ENCODE data around the gene APRT. TPM values are rescaled to one million over a fixed set of nuclear protein-coding genes. Genes with fewer than 3 reads are reported as not detected.

Gene APRT
- total and polyA plus RNA-seq, 9 of the 15 experiments (the other 6 are each of a cell fraction or from before 2014, with no cell fraction given) = 41.7 to 409 (median 146) TPM

DNA sequence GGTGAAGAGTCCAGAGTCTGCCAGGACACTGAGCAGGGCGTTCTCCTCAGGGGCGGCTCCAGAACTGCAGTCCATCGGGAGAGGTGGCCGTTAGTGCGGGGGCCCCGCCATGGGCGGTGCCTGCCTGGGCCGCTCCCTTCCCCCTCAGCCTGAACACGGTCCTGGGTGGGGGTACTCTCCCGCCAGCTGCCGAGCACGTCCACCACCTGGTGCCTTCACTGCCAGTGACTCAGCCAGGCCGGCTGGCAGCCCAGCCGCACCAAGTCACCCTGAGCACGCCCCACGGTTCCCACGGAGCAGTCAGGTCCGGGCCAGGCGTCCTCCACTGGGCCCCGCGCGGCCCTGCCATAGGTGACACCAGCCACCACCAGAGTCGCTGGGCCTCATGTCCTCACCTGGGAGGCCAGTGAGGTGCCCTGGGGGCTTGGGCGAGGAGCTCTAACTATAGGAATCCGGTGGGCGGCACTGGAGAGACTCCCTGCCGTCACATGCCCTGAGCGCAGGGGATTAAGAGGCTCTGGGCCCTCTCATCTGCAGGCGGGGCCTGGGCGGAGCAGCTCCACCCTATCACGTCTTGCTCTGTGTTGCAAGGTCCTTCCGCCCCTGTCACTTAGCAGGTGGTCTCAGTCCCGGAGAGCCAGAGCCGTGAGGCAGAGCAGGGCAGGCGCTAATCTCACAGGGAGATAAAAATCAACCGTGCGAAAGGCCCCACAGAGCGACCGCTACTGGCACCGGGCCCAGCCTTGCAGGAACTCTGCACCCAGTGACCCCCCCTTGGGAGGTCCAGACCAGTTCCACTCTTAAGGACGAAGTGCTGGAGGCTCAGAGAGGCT, 41.1 kb downstream of the APRT start (continued):
- peak; percentile 16 for TF ChIP-seq RBBP5 (IDR thresholded peaks at IDR 0.05; ENCODE audit: borderline replicate concordance, insufficient read depth, low read length, poor library complexity, severe bottlenecking)
- no peak for TF ChIP-seq RBM25 (IDR thresholded peaks at IDR 0.05; ENCODE audit: low read depth, low read length, severe bottlenecking)
- peak; percentile 40; the same call in 1 of the 2 replicates for TF ChIP-seq HNRNPL (IDR thresholded peaks at IDR 0.05; ENCODE audit: low read depth, low read length)
- no peak for TF ChIP-seq ZNF282 (CRISPR knock-in tag; IDR thresholded peaks at IDR 0.05)
- no peak for TF ChIP-seq SIX5 (IDR thresholded peaks at IDR 0.05; ENCODE audit: borderline replicate concordance in 1 of 2, insufficient read depth in 1 of 2, low read depth in 1 of 2, low read length in 2 of 2)
- peak; percentile 83; the same call in 1 of the 2 replicates for TF ChIP-seq ETV5 (CRISPR knock-in tag; IDR thresholded peaks at IDR 0.05; ENCODE audit: low read depth)
- no peak for TF ChIP-seq NFXL1 (CRISPR knock-in tag; IDR thresholded peaks at IDR 0.05)
- 0 out of 2 replicates have a peak, but pooled peaks have one; percentile 78 for TF ChIP-seq BRD4 (IDR thresholded peaks at IDR 0.05)
- TF ChIP-seq SMAD2 (IDR thresholded peaks at IDR 0.05; ENCODE audit: low read depth, low read length) = no peak
- no peak for TF ChIP-seq PTRF (tag; IDR thresholded peaks at IDR 0.05)
- no peak for TF ChIP-seq HNRNPH1 (optimal IDR thresholded peaks at IDR 0.05; ENCODE audit: low read depth, low read length)
- TF ChIP-seq CBX2 (IDR thresholded peaks at IDR 0.05; ENCODE audit: insufficient read depth, low read length, poor library complexity, severe bottlenecking) = no peak
- TF ChIP-seq ZNF134 (CRISPR knock-in tag; conservative IDR thresholded peaks at IDR 0.05) = no peak; the same call in 1 of the 2 replicates
- no peak for TF ChIP-seq RFX1 (IDR thresholded peaks at IDR 0.05)
- TF ChIP-seq CEBPB (tag; IDR thresholded peaks at IDR 0.05) = peak; percentile 97
- TF ChIP-seq FOXM1 (IDR thresholded peaks at IDR 0.05; ENCODE audit: low read depth) = no peak; the same call in 1 of the 2 replicates
- no peak for TF ChIP-seq FOXM1 (CRISPR knock-in tag; IDR thresholded peaks at IDR 0.05; ENCODE audit: low read depth)
- no peak for TF ChIP-seq BCL6 (CRISPR knock-in tag; IDR thresholded peaks at IDR 0.05)
- TF ChIP-seq HDAC2 (IDR thresholded peaks at IDR 0.05) = peak; percentile 91
- TF ChIP-seq TCF3 (CRISPR knock-in tag; IDR thresholded peaks at IDR 0.05) = peak; percentile 40
- TF ChIP-seq IFI16 (CRISPR knock-in tag; IDR thresholded peaks at IDR 0.05) = no peak
- TF ChIP-seq CREBBP (IDR thresholded peaks at IDR 0.05; ENCODE audit: low read depth, low read length) = no peak
- no peak for TF ChIP-seq OTX1 (CRISPR knock-in tag; IDR thresholded peaks at IDR 0.05)
- TF ChIP-seq SRSF1 (IDR thresholded peaks at IDR 0.05; ENCODE audit: low read depth, low read length) = no peak
- TF ChIP-seq, protein P1, sequence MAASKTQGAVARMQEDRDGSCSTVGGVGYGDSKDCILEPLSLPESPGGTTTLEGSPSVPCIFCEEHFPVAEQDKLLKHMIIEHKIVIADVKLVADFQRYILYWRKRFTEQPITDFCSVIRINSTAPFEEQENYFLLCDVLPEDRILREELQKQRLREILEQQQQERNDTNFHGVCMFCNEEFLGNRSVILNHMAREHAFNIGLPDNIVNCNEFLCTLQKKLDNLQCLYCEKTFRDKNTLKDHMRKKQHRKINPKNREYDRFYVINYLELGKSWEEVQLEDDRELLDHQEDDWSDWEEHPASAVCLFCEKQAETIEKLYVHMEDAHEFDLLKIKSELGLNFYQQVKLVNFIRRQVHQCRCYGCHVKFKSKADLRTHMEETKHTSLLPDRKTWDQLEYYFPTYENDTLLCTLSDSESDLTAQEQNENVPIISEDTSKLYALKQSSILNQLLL (CRISPR knock-in tag; IDR thresholded peaks at IDR 0.05; ENCODE audit: borderline replicate concordance) = no peak
- no peak for TF ChIP-seq NCOR1 (IDR thresholded peaks at IDR 0.05)
- no peak for TF ChIP-seq CSDE1 (IDR thresholded peaks at IDR 0.05)
- peak; percentile 85; the same call in 1 of the 2 replicates for TF ChIP-seq POLR2H (tag; IDR thresholded peaks at IDR 0.05; ENCODE audit: low read depth)
- no peak for TF ChIP-seq ZNF124 (CRISPR knock-in tag; IDR thresholded peaks at IDR 0.05)
- TF ChIP-seq MCM7 (IDR thresholded peaks at IDR 0.05) = no peak
- no peak for TF ChIP-seq IRF2 (CRISPR knock-in tag; IDR thresholded peaks at IDR 0.05)
